Naive thymus-derived CD8-positive, alpha-beta T cell (primary cell): ENCODE data around the gene TBC1D9. TPM values are rescaled to one million over a fixed set of nuclear protein-coding genes. Genes with fewer than 3 reads are reported as not detected.

Source experiments
- ATAC-seq, 2 donors: fragments of 150-1000 bp; cut with Tn5 transposase in 1 of 2; sonication (Bioruptor Pico), chemical (Tn5 transposase) in 1 of 2; 1 replicate in 1 of 2; 2 replicates in 1 of 2; pipeline ENCODE4 v1.10.0; 2021; ENCODE audit warnings: mild to moderate bottlenecking in 2 of 2, moderate library complexity in 2 of 2
- POLR2A ChIA-PET: fragments of 350-600 bp; sonication (Branson Sonifier 250); formaldehyde crosslinking; loops from one replicate; lab custom pipeline; 2021; ENCODE audit warnings: antibody characterized with exemption; lab: Charles Lee
- DNase-seq, 10 donors: peaks; one replicate each; pipeline versions ENCODE4 v3.0.0 to v3.0.0-alpha.2; 2020 to 2022
- H3K27ac Mint-ChIP-seq, 10 donors: one replicate each; pipeline ENCODE4 v1.8.0; 2020 to 2022; ENCODE audit warnings: mild to moderate bottlenecking in 10 of 10, mixed read lengths in 10 of 10, moderate library complexity in 4 of 10, inconsistent platforms in 1 of 10
- H3K27me3 Mint-ChIP-seq, 5 donors: one replicate each; pipeline ENCODE4 v1.8.0; 2021 to 2022; ENCODE audit warnings: mixed read lengths in 5 of 5
- H3K36me3 Mint-ChIP-seq, 3 donors: one replicate each; pipeline ENCODE4 v1.8.0; 2020 to 2022; ENCODE audit warnings: mixed read lengths in 3 of 3, mild to moderate bottlenecking in 2 of 3, inconsistent platforms in 1 of 3
- H3K4me1 Mint-ChIP-seq, 4 donors: one replicate each; pipeline ENCODE4 v1.8.0; 2021 to 2022; ENCODE audit warnings: mixed read lengths in 4 of 4
- H3K4me3 Mint-ChIP-seq, 10 donors: one replicate each; pipeline ENCODE4 v1.8.0; 2020 to 2022; ENCODE audit warnings: mild to moderate bottlenecking in 10 of 10, mixed read lengths in 10 of 10, moderate library complexity in 6 of 10, inconsistent platforms in 1 of 10
- H3K9me3 Mint-ChIP-seq, 9 donors: one replicate each; pipeline ENCODE4 v1.8.0; 2020 to 2022; ENCODE audit warnings: mixed read lengths in 9 of 9, mild to moderate bottlenecking in 3 of 9, inconsistent platforms in 1 of 9, moderate library complexity in 1 of 9
- polyA plus RNA-seq, 3 donors: library from polyadenylated mRNA; unstranded; fragments of 300-500 nt; fragmentation: Illumina TruSeq; gene quantifications; one replicate each; pipeline ENCODE4 v1.2.3, GENCODE V29; 2021
- total RNA-seq, 8 experiments: library from RNA in 2 of 8; stranded (reverse) in 2 of 8; gene quantifications; one replicate each; pipeline ENCODE4 v1.2.3 and lab custom pipeline; 2021 to 2026

TBC1D9 gene
- total and polyA plus RNA-seq, 5 experiments from 2014 or later, result 0.12 to 4.1 (median 3.8) TPM; not detected in 2

DNA sequence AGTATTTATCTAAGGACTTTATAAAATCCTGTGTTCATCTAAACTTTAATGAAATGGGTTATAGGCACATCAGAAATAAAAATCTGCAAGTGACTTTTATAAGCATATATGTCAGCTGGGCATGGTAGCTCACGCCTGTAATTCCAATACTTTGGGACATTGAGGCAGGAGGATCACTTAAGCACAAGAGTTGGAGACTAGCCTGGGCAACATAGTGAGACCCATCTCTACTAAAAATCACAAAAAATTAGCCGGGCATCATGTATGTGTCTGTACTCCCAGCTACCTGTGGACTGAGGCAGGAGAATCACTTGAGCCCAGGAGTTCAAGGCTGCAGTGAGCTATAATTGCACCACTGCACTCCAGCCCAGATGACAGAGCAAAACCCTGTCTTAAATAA is 20.9 kb downstream of the TBC1D9 start:
- DNase-seq (no peak), ATAC-seq (no peak)
- Mint-ChIP-seq H3K36me3 (no peaks in the 10 kb centered on the region), H3K4me3 (no peak overlapping the region), H3K27ac (no peak overlapping the region), H3K4me1 (peaks cover 0 to 7% (median under 1%) of the 10 kb centered on the region in 4 donors), H3K9me3 (no peaks in the 10 kb centered on the region), H3K27me3 (peaks cover 5 to 26% (median 13%) of the 10 kb centered on the region in 5 donors)
- POLR2A ChIA-PET, result no interaction called here

DNA sequence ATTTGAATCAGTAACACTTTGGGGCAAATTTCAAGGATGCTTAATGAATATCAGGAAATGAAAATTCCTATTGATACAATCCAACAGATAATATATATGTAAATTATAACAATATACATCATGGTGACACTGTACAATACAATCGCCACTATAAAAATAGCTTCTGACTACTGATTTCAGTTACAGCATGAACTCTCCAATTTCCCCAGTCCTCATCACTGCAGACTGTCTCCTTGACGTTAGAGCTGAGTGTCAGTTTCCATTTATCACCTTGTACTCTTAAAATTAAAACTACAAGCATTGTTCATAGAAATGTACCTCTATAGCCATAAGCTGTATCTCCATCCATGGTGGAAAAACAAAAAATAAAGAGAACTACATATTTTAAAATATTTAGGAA is 23.4 kb downstream of the TBC1D9 start:
- no peak for DNase-seq

DNA sequence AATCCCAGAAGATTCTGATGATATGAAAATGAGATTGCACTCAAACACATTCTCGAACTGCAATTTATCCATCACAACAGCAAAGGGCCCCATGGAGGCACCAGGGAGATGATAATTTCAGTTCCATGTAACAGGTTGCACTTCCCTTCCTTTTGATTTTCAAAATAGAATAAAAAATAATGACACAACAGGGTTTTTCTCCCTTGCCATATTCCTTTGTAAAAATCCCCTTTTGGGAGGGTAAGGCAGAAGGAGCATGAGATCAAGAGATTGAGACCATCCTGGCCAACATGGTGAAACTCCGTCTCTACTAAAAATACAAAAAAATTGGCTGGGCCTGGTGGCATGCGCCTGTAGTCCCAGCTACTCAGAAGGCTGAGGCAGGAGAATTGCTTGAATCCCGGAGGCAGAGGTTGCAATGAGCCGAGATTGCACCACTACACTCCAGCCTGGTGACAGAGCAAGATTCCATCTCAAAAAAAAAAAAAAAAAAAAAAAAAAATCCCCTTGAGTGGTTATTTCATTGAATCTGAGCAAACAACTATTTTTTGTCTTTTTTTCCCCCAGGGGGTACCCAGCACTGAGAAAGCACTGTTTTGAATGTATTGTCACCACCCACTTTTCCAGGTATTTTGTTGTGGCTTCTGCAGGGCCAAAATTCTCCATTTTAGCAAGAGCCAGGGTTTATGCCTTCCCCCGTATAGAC is 26.7 kb downstream of the TBC1D9 start:
- Mint-ChIP-seq H3K27me3 (peaks cover 0 to 10% (median 8%) of the 10 kb centered on the region in 5 donors), H3K9me3 (no peaks in the 10 kb centered on the region), H3K36me3 (no peaks in the 10 kb centered on the region), H3K27ac (no peak overlapping the region), H3K4me3 (no peak overlapping the region), H3K4me1 (peaks cover 0 to 18% (median 0%) of the 10 kb centered on the region in 4 donors)
- DNase-seq (no peak), ATAC-seq (no peak)
- POLR2A ChIA-PET, result no interaction called here

More for the DNA sequence above, 23.4 kb downstream of the TBC1D9 start:
- Mint-ChIP-seq H3K4me1 (peaks cover 0 to 15% (median under 1%) of the 10 kb centered on the region in 4 donors), H3K4me3 (no peak overlapping the region), H3K36me3 (no peaks in the 10 kb centered on the region), H3K27ac (no peak overlapping the region), H3K27me3 (peaks cover 7 to 20% (median 10%) of the 10 kb centered on the region in 5 donors), H3K9me3 (no peaks in the 10 kb centered on the region)
- POLR2A ChIA-PET, result no interaction called here
- no peak for ATAC-seq

DNA sequence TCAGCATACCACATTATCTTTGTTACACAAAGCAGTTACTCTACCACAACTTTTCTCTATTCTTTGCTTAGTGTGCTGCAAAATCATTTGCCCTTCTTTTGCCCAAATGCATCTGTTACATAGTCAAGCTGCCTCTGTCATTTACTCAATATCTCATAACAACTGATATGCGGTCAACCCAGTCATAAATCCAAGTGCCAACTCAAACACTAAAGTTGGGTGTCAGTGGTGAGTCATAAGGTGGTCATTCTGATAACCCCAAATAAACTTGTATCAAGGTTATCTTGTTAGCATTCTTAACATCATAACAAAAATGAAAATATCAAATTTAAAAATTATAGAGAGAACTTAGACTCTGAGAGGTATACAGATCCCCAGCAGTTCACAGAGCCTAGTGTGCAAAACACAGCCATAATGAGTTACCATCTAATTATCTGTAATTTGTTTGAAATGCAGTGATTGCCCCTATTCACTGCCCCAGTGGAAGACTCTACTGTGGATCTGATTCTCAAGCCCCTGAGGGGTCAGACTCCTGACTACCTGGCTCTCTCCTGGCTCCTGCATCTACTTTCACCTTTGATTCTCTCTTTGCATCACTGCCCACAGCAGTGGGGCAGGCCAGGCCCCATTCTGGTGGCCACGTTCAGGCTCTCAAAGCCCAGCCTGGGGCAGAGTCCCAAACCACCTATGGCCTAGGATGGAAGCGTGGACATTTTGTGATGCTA is 29.2 kb downstream of the TBC1D9 start:
- no peak overlapping the region for H3K27ac Mint-ChIP-seq
- ATAC-seq (no peak), DNase-seq (no peak)
- H3K36me3 Mint-ChIP-seq, result no peaks in the 10 kb centered on the region
- H3K4me3 Mint-ChIP-seq, result no peak overlapping the region
- POLR2A ChIA-PET, result no interaction called here
- peaks cover 0 to 5% (median 4%) of the 10 kb centered on the region in 5 donors for H3K27me3 Mint-ChIP-seq
- H3K9me3 Mint-ChIP-seq, result no peaks in the 10 kb centered on the region
- peaks cover 0 to 26% (median 0%) of the 10 kb centered on the region in 4 donors for H3K4me1 Mint-ChIP-seq

DNA sequence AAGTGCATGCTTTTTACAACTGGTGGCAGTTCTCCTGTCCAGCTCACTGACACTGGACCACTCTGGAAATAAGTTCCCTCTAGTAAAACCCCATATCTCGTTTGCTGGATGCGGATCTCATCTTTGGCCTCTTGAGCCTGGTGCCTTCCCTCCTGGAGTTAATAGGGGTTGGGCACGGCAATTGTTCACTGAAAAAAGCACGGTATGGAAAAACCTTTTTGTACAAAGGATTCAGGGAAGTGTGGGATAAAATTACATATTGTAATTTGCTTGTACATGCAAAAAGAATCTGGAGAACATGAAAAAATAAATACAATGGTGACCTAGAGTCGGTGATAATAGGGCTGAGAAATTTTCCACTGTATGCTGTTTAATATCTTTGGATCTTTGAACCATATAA is 30.6 kb downstream of the TBC1D9 start:
- Mint-ChIP-seq H3K27me3 (peaks cover 0 to 8% (median 5%) of the 10 kb centered on the region in 5 donors), H3K4me1 (peaks cover 7 to 40% (median 11%) of the 10 kb centered on the region in 4 donors), H3K36me3 (no peaks in the 10 kb centered on the region), H3K9me3 (no peaks in the 10 kb centered on the region), H3K4me3 (no peak overlapping the region), H3K27ac (no peak overlapping the region)
- ATAC-seq (no peak), DNase-seq (no peak)
- POLR2A ChIA-PET, result no interaction called here

DNA sequence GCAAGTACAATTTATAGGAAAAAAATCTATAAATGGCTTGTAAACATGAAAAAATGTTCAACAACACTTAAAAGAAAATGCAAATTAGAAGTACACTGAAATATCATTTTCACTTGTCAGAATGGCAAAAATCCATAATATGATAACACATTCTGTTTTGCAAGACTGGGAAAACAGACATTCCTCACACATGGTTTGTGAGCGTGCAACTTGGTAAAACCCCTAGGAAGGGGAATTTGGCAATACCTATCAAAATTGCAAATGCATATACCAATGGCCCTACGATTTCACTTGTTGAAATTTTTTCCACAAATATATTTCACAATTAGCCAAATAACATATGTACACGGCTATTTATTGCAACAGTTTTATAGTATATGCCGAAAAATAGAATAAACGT is 31.4 kb downstream of the TBC1D9 start:
- H3K27me3 Mint-ChIP-seq, result peaks cover 0 to 8% (median 5%) of the 10 kb centered on the region in 5 donors
- no peaks in the 10 kb centered on the region for H3K9me3 Mint-ChIP-seq
- no peak overlapping the region for H3K27ac Mint-ChIP-seq
- ATAC-seq, result no peak
- H3K4me1 Mint-ChIP-seq, result peaks cover 7 to 48% (median 12%) of the 10 kb centered on the region in 4 donors
- DNase-seq, result no peak
- no peaks in the 10 kb centered on the region for H3K36me3 Mint-ChIP-seq
- POLR2A ChIA-PET, result no interaction called here
- H3K4me3 Mint-ChIP-seq, result no peak overlapping the region

DNA sequence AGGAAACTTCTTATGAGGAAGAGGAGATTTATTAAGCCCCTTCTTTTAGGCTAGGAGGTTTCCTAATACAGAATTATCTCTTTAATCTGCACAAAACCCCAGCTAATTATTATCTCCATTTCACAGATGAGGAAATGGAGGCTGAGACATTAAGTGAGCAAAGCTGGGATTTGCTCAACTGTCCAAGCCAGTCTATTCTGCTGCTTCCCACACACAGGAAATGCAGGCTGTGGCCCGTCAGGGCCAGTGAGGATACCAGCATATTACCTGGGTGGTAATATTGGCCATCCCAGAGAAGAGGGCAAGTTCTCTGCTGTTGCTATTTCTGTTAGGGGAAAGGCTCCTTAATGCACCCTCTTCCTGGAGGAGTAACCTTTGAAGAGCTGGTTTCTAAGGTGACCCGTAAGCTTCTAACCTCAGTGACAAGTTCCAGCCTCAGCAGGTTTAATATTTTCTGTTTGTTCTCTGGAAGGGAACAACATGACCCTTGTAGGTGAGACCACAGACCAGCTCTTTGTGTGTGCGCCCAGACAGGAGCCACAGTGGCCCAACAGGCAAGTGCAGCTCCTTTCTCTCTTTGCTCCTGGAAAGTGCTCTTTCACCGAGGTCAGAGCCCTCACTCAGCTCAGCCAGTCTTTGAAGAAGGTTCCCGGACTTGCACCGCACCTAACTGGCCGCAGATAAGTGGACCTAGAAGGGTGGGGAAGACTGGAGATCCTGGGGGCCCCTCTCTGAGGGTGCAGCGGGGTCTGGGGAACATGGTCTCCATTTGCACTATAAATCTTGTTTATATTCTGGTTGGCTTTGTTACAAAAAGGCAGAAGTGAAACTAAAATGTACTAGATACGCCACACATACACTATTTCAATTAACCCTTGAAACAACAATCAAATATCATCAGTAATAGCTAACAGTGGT is 35.5 kb downstream of the TBC1D9 start:
- ATAC-seq, result peak in 1 of 2 donors; percentile 20
- Mint-ChIP-seq H3K27ac (peak overlapping the region in 5 of 10 donors; percentile 15 to 74 (median 39)), H3K4me3 (peak overlapping the region; percentile 12 to 74 (median 59)), H3K27me3 (peaks cover 0 to 4% (median 3%) of the 10 kb centered on the region in 5 donors), H3K4me1 (peaks cover 7 to 54% (median 12%) of the 10 kb centered on the region in 4 donors), H3K36me3 (no peaks in the 10 kb centered on the region), H3K9me3 (no peaks in the 10 kb centered on the region)
- POLR2A ChIA-PET, result no interaction called here
- no peak for DNase-seq

DNA sequence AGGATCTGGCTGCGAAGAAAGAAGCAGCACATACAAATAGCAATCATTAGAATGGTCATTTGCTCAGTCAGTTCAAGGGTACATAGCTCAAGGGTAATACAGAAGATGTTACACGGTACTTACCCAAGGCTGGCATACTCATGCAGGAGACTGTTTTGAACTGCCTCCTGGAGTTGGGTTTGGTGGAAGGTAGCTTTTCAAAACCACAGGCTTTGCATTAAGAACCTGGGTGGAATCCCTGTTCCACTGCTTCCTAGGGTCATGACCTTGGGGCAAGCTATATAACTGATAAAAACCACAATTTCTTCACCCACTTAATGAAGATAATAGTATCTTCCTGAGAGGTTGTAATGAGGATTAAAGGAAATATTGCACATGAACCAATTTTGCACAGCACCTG is 36.5 kb downstream of the TBC1D9 start:
- Mint-ChIP-seq H3K9me3 (no peaks in the 10 kb centered on the region), H3K36me3 (no peaks in the 10 kb centered on the region), H3K27me3 (peaks cover 0 to 4% (median 0%) of the 10 kb centered on the region in 5 donors), H3K27ac (no peak overlapping the region), H3K4me1 (peaks cover 7 to 56% (median 12%) of the 10 kb centered on the region in 4 donors), H3K4me3 (peak overlapping the region in 3 of 10 donors; percentile 5 to 59 (median 19))
- POLR2A ChIA-PET, result no interaction called here
- no peak for ATAC-seq
- no peak for DNase-seq

DNA sequence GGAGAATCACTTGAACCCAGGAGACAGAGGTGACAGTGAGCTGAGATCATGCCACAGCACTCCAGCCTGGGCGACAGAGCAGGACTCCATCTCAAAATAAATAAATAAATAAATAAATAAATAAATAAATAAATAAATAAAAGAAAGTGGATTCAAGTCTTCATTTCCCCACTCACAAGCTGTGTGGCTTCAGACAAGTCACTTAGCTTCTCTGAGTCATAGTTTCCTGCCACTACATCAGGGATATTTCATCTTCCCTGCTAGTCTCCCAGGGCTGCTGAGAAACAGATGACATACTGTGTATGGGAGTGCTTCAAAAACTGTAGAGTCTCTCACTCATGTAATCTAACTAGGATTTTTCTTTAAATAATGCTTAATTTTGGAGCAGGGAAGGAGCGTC is 37.2 kb downstream of the TBC1D9 start:
- Mint-ChIP-seq H3K36me3 (no peaks in the 10 kb centered on the region), H3K27me3 (peaks cover 0 to 4% (median 0%) of the 10 kb centered on the region in 5 donors), H3K4me3 (peak overlapping the region in 1 of 10 donors; percentile 59), H3K4me1 (peaks cover 7 to 56% (median 12%) of the 10 kb centered on the region in 4 donors), H3K27ac (no peak overlapping the region), H3K9me3 (no peaks in the 10 kb centered on the region)
- POLR2A ChIA-PET, result no interaction called here
- DNase-seq, result no peak
- ATAC-seq, result no peak

DNA sequence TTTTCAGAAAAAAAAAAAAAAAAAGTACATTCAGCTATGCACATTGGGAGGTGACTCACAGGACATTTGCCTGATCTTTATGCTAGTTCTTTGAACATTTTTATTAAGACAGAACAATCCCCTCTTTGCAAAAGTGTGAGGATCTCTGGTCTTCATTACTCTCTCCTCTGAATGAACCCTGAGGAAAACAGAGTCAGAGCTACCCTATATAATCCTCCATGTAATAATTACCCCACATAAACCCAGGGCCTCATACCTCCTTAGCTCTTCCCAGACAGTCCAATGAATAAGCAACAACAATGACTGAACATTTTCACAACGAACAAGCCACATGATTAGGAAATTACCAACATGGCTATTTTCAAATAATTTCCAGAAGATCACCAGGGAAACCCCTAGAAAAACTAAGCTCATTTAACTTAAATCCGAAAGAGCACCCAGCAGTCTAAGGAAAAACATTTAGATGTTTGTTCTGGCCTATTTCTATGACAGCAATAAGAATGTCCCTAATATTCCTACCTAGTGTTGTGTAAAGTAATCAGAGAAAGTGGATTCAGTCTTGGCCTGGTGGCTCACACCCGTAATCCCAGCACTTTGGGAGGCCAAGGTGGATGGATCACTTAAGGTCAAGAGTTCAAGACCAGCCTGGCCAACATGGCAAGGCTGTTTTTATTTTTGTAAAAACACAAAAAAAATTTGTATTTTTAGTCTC is 37.8 kb downstream of the TBC1D9 start:
- no peaks in the 10 kb centered on the region for H3K9me3 Mint-ChIP-seq
- no peak for DNase-seq
- POLR2A ChIA-PET, result no interaction called here
- H3K4me1 Mint-ChIP-seq, result peaks cover 7 to 56% (median 12%) of the 10 kb centered on the region in 4 donors
- ATAC-seq, result no peak
- peak overlapping the region in 1 of 10 donors; percentile 3 for H3K27ac Mint-ChIP-seq
- no peaks in the 10 kb centered on the region for H3K36me3 Mint-ChIP-seq
- peaks cover 0 to 4% (median 0%) of the 10 kb centered on the region in 5 donors for H3K27me3 Mint-ChIP-seq
- H3K4me3 Mint-ChIP-seq, result peak overlapping the region in 1 of 10 donors; percentile 20

DNA sequence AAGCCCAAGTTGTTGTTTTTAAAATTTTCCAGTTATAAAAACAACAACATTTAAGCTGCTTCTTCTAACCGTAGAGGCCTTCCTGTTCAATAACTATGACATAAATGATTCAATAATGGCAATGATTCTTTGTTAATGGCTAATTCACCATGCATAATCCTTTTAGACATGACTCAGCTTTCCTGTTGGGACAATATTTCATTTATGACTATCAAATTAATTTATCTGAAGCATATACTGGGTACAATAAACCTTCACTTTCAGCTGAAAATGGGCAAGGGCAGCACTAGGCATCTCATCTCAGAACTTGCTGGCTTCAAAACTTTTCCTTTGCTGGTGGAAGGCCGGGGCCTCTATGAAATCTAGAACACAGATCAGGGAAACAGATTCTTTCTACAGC is 38.9 kb downstream of the TBC1D9 start:
- Mint-ChIP-seq H3K27ac (no peak overlapping the region), H3K27me3 (peaks cover 0 to 4% (median 0%) of the 10 kb centered on the region in 5 donors), H3K4me3 (no peak overlapping the region), H3K9me3 (no peaks in the 10 kb centered on the region), H3K4me1 (peaks cover 7 to 52% (median 12%) of the 10 kb centered on the region in 4 donors), H3K36me3 (no peaks in the 10 kb centered on the region)
- POLR2A ChIA-PET, result no interaction called here
- DNase-seq (no peak), ATAC-seq (no peak)

DNA sequence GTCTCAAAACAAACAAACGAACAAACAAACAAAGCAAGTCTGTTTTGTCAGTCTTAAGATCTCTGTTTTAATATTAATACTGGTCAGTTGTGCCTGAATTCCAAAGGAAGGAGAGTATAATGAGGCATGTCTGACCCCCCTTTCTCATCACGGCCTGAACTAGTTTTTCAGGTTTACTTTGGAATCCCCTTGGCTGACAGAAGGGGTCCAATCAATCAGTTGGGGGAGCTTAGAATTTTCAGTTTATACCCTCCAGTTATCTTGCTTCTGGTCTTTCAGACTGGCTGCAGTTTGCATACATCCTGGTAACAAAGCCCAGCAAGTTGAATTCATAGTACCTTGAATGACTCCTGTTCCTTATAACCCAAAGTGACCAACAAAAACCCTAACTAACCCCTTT is 41.1 kb downstream of the TBC1D9 start:
- no peak for ATAC-seq
- H3K9me3 Mint-ChIP-seq, result no peaks in the 10 kb centered on the region

More for the DNA sequence above, 41.1 kb downstream of the TBC1D9 start:
- H3K36me3 Mint-ChIP-seq, result no peaks in the 10 kb centered on the region
- H3K4me3 Mint-ChIP-seq, result no peak overlapping the region
- DNase-seq, result no peak
- H3K27ac Mint-ChIP-seq, result no peak overlapping the region
- peaks cover 0 to 44% (median 0%) of the 10 kb centered on the region in 4 donors for H3K4me1 Mint-ChIP-seq
- H3K27me3 Mint-ChIP-seq, result no peaks in the 10 kb centered on the region
- POLR2A ChIA-PET, result no interaction called here
